ENCODE measurements around the gene ISLR. TPM values are rescaled to one million over a fixed set of nuclear protein-coding genes. Genes with fewer than 3 reads are reported as not detected.

Gene ISLR
- total RNA-seq, 2 donors from 2014 or later: 36.5 to 70.7 TPM

DNA sequence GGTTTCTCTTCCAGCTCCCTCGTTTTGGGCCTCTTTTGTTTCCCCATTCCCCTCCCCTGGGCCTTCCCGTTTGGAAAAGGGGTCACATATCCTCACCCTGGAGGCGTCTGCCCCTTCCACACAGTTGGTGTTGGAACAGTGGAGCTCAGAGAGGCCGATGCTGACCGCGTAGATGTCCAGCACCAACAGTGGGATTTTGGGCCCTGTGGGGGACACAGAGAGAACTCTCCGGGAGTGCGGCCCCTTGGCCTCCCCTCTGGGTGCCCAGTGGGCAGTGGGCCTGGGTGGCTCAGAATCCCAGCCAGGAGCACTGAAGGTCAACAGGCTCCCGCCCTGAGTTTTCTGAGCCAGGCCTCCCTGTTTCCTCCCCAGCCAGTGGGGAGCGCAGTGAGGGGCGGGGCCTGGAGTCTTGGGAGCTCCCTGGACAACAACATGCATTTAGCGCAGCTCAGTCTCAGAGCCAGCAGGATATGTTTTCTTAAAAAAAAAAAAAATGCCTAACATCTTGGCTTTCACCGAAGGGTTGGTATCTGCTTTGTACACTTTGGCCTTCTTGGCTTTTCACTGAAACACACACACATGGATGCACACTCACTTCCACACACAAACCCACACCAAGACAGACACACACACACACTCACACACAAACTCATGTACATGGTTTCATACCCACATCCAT is 670 bp upstream of the ISLR start:
- no peaks in the 10 kb centered on the region for H3K9me3 ChIP-seq
- no peaks in the 10 kb centered on the region for H3K4me1 ChIP-seq (replicated peaks)
- intact Hi-C loops (cut with DNase I): no loop called here
- H3K27ac ChIP-seq: peak overlapping the region; percentile 59 to 64
- TF ChIP-seq POLR2A (IDR thresholded peaks at IDR 0.05) (no peak), POLR2AphosphoS5 (IDR thresholded peaks at IDR 0.05) (no peak)
- TF ChIP-seq, protein P1, sequence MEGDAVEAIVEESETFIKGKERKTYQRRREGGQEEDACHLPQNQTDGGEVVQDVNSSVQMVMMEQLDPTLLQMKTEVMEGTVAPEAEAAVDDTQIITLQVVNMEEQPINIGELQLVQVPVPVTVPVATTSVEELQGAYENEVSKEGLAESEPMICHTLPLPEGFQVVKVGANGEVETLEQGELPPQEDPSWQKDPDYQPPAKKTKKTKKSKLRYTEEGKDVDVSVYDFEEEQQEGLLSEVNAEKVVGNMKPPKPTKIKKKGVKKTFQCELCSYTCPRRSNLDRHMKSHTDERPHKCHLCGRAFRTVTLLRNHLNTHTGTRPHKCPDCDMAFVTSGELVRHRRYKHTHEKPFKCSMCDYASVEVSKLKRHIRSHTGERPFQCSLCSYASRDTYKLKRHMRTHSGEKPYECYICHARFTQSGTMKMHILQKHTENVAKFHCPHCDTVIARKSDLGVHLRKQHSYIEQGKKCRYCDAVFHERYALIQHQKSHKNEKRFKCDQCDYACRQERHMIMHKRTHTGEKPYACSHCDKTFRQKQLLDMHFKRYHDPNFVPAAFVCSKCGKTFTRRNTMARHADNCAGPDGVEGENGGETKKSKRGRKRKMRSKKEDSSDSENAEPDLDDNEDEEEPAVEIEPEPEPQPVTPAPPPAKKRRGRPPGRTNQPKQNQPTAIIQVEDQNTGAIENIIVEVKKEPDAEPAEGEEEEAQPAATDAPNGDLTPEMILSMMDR (IDR thresholded peaks at IDR 0.05): no peak
- WGBS: 57% methylated on average over 13 of the region's 13 CpGs
- H3K4me3 ChIP-seq: no peak overlapping the region
- H3K27me3 ChIP-seq (replicated peaks; ENCODE audit: insufficient read depth): no peaks in the 10 kb centered on the region
- H3K36me3 ChIP-seq: no peaks in the 10 kb centered on the region
- no peak for DNase-seq (ENCODE audit: low spot score)

DNA sequence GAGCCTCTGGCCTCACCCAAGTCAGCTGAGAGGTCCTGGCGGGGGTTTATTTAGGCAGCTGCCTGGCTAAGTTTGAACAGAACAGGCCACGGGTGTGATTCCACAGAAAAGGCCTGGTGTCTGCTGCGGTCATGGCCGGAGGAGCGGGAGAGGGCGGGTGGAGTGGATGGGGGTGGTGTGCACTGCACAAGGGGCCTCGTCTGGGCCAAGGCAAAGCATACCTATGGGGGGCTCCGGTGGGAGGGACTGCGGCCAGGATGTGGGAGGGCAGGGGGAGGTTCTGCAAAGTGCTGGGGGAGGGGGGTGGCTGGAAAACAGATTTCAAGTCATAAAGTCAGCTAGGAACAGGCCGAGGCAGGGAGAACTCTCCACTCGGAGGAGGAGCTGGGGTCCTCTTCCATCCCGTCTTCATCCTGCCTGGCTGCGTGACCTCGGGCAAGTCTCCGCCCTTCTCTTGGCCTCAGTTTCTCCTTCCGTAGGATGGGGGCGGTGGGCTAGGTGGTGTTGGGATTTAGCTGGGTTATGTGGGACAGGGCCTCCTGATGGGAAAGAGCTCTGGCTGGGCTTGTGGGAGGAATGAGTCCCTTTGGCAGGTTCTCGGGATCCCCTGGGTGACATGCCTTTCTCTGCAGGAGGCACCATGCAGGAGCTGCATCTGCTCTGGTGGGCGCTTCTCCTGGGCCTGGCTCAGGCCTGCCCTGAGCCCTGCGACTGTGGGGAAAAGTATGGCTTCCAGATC is 878 bp downstream of the ISLR start:
- peak overlapping the region; percentile 37 to 48 for H3K27ac ChIP-seq
- WGBS: 56% methylated on average over 20 of the region's 20 CpGs
- H3K4me3 ChIP-seq: peak overlapping the region; percentile 10 to 14
- H3K9me3 ChIP-seq: no peaks in the 10 kb centered on the region
- no peaks in the 10 kb centered on the region for H3K27me3 ChIP-seq (replicated peaks; ENCODE audit: insufficient read depth)
- no peak for DNase-seq (ENCODE audit: low spot score)
- H3K4me1 ChIP-seq (replicated peaks): no peaks in the 10 kb centered on the region
- no peak for TF ChIP-seq POLR2AphosphoS5 (IDR thresholded peaks at IDR 0.05)
- TF ChIP-seq, protein P1 (IDR thresholded peaks at IDR 0.05): no peak
- TF ChIP-seq POLR2A (IDR thresholded peaks at IDR 0.05): no peak
- intact Hi-C loops (cut with DNase I): no loop called here
- H3K36me3 ChIP-seq: no peaks in the 10 kb centered on the region

DNA sequence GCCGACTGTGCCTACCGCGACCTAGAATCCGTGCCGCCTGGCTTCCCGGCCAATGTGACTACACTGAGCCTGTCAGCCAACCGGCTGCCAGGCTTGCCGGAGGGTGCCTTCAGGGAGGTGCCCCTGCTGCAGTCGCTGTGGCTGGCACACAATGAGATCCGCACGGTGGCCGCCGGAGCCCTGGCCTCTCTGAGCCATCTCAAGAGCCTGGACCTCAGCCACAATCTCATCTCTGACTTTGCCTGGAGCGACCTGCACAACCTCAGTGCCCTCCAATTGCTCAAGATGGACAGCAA is 1.4 kb downstream of the ISLR start:
- Histone ChIP-seq H3K9me3 (no peaks in the 10 kb centered on the region), H3K4me3 (peak overlapping the region; percentile 10 to 14), H3K27me3 (replicated peaks; ENCODE audit: insufficient read depth) (no peaks in the 10 kb centered on the region), H3K4me1 (replicated peaks) (no peaks in the 10 kb centered on the region), H3K36me3 (no peaks in the 10 kb centered on the region), H3K27ac (peak overlapping the region; percentile 37 to 48)
- WGBS: 74% methylated on average over 14 of the region's 14 CpGs
- intact Hi-C loops (cut with DNase I): no loop called here
- DNase-seq (ENCODE audit: low spot score): no peak
- TF ChIP-seq, protein P1 (IDR thresholded peaks at IDR 0.05): no peak
- TF ChIP-seq POLR2A (IDR thresholded peaks at IDR 0.05): no peak
- TF ChIP-seq POLR2AphosphoS5 (IDR thresholded peaks at IDR 0.05): no peak

DNA sequence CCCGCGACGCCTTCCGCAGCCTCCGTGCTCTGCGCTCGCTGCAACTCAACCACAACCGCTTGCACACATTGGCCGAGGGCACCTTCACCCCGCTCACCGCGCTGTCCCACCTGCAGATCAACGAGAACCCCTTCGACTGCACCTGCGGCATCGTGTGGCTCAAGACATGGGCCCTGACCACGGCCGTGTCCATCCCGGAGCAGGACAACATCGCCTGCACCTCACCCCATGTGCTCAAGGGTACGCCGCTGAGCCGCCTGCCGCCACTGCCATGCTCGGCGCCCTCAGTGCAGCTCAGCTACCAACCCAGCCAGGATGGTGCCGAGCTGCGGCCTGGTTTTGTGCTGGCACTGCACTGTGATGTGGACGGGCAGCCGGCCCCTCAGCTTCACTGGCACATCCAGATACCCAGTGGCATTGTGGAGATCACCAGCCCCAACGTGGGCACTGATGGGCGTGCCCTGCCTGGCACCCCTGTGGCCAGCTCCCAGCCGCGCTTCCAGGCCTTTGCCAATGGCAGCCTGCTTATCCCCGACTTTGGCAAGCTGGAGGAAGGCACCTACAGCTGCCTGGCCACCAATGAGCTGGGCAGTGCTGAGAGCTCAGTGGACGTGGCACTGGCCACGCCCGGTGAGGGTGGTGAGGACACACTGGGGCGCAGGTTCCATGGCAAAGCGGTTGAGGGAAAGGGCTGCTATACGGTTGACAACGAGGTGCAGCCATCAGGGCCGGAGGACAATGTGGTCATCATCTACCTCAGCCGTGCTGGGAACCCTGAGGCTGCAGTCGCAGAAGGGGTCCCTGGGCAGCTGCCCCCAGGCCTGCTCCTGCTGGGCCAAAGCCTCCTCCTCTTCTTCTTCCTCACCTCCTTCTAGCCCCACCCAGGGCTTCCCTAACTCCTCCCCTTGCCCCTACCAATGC is 2.0 kb downstream of the ISLR start:
- TF ChIP-seq POLR2AphosphoS5 (IDR thresholded peaks at IDR 0.05): no peak
- TF ChIP-seq, protein P1 (IDR thresholded peaks at IDR 0.05): no peak
- no peak for TF ChIP-seq POLR2A (IDR thresholded peaks at IDR 0.05)
- H3K27me3 ChIP-seq (replicated peaks; ENCODE audit: insufficient read depth): no peaks in the 10 kb centered on the region
- no peak overlapping the region for H3K4me3 ChIP-seq
- no peaks in the 10 kb centered on the region for H3K36me3 ChIP-seq
- no peaks in the 10 kb centered on the region for H3K9me3 ChIP-seq
- WGBS: 90% methylated on average over 45 of the region's 45 CpGs
- intact Hi-C loops (cut with DNase I): no loop called here
- H3K27ac ChIP-seq: peak overlapping the region in 1 of 2 donors; percentile 37
- DNase-seq (ENCODE audit: low spot score): no peak
- H3K4me1 ChIP-seq (replicated peaks): no peaks in the 10 kb centered on the region
